Measurements from ENCODE around the gene ABLIM2.

The ABLIM2 gene

DNA sequence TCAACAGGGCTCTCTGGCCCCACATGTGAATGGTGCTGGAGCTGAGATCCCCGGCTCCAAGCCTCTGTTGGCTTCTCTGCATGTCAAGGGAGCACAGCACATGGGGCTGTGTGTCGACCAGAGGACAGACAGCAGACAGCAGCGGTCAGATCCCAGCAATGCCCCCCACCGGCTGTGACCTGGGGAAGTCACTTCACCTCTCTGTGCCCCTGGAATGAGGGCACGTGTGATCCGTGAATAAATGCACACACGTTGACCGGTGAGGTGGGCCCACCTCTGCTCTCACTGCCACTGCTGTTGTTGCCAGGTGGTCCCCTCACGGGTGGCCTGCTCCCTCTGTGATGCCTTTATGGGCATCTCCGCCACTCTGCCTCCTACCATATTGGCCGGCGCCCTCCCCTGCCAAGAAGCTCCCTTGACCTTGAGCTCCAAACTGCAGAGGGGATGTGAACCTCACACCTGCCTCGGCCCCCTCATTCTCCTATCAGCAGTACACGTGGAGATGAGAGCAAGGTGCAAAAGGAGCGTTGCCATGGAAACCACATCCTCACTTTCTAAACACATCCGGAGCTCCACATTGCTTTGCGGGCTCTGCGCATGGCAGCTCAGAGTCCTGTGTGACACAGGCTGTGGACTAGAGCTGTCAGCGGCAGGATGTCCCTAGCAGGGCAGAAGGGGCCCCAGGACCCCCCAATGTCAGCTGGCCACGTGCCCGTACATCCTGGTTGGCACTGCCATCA lies 75.4 kb downstream of the ABLIM2 start:
- Histone ChIP-seq H2AFZ (ENCODE audit: low read length, unreplicated experiment) (no peak overlapping the region), H3K79me2 (ENCODE audit: control insufficient read depth, insufficient read depth, low read length, unreplicated experiment) (no peaks in the 10 kb centered on the region), H3K27me3 (ENCODE audit: insufficient read depth, low read length) (peaks cover 47% of the 10 kb centered on the region), H3K36me3 (ENCODE audit: insufficient read depth, low read length) (no peaks in the 10 kb centered on the region), H3K4me1 (ENCODE audit: control insufficient read depth, insufficient read depth, low read length, unreplicated experiment) (peaks cover 6% of the 10 kb centered on the region), H3K27ac (ENCODE audit: low read depth, low read length) (no peak overlapping the region), H3K4me3 (ENCODE audit: low read depth, low read length) (no peak overlapping the region)

DNA sequence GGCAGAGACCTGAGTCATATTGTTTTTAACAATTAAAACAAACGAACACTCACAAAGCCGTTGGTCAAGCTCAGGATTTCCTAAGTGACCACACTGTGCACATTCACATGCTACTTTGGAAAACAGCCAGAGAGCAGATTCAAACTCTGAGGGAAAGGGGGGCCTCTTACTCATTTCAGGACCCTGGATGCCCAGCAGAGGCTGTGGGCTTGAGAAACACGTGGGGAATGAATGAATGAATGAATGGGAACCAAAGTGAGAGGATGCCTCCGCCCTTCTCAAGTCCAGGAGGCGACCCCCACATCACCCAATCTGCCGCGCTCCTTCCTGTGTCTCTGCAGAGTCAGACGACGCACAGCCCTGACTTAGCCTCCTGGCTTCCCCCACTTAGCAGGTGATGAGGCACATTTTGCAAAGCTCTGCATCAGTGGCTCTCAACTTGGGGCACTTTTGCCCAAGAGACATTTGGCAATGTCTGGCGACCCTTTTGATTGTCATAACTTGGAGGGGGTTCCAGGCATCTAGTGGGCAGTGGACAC lies 76.0 kb downstream of the ABLIM2 start:
- peaks cover 6% of the 10 kb centered on the region for H3K4me1 ChIP-seq (ENCODE audit: control insufficient read depth, insufficient read depth, low read length, unreplicated experiment)
- H2AFZ ChIP-seq (ENCODE audit: low read length, unreplicated experiment): no peak overlapping the region
- no peak overlapping the region for H3K27ac ChIP-seq (ENCODE audit: low read depth, low read length)
- H3K79me2 ChIP-seq (ENCODE audit: control insufficient read depth, insufficient read depth, low read length, unreplicated experiment): no peaks in the 10 kb centered on the region
- no peak overlapping the region for H3K4me3 ChIP-seq (ENCODE audit: low read depth, low read length)
- H3K27me3 ChIP-seq (ENCODE audit: insufficient read depth, low read length): peaks cover 47% of the 10 kb centered on the region
- H3K36me3 ChIP-seq (ENCODE audit: insufficient read depth, low read length): no peaks in the 10 kb centered on the region

DNA sequence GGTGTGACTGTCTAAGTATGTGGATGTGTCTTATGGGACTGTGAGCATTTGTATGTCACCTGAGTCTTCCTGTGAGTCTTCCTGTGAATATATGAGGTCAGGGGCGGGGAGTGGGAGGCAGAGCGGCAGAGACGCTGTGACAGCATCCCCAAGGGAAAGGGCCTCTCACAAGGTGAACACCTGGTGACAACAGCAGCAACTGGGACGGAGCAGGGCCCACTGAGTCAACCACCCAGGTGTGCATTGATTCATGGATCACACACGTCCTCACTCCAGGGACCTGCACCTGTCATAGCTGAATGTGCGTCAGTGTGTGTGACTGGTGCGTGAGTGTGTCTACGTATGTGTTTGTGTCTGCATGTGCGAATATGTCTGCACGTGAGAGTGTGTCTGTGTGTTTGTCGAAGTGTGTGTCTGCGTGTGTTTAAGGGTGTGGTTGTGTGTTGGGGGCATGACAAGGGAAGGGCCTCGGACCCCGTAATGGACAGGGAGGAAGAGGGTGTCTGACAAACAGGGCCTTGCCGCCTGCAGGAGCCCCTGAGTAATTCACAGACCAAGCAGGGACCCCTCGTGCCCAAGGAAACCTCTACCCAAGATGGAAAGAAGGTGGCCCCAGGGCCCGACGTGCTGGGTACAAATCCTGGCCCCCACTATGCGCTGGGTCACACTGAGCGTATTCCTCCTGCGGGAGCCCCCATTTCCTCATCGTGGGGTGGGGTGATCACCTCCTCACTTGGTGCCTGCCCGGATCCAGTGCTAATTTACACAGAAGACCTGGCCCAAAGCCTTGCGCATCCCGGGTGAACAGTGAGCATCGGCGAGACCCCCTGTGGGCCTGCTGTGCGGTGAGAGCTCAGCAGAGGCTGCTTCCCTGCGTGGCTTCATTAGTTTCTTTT lies 76.7 kb downstream of the ABLIM2 start:
- Histone ChIP-seq H3K4me1 (ENCODE audit: control insufficient read depth, insufficient read depth, low read length, unreplicated experiment) (peaks cover 6% of the 10 kb centered on the region), H2AFZ (ENCODE audit: low read length, unreplicated experiment) (no peak overlapping the region), H3K36me3 (ENCODE audit: insufficient read depth, low read length) (no peaks in the 10 kb centered on the region), H3K27me3 (ENCODE audit: insufficient read depth, low read length) (peaks cover 47% of the 10 kb centered on the region), H3K27ac (ENCODE audit: low read depth, low read length) (no peak overlapping the region), H3K4me3 (ENCODE audit: low read depth, low read length) (no peak overlapping the region), H3K79me2 (ENCODE audit: control insufficient read depth, insufficient read depth, low read length, unreplicated experiment) (no peaks in the 10 kb centered on the region)

DNA sequence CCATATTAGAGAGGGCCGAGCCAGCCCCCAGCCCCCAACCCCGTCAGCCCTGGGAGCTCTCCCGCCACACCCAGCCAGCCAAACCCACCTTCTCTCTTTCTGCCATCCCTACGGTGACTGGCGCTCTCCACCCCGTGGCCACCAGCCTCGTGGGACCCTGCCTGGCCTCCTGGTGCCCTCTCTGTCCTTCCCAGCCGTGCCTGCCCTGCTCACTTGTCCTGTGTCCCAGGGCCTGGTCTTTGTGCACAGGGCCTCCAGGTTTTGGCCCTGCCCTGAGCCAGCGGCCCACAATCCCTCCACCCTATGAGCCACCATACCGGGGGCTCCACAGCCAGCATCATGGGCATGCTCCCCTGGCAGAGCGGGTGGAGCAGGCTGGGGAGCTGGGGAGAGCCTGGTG lies 77.4 kb downstream of the ABLIM2 start:
- Histone ChIP-seq H3K27me3 (ENCODE audit: insufficient read depth, low read length) (peaks cover 49% of the 10 kb centered on the region), H3K27ac (ENCODE audit: low read depth, low read length) (no peak overlapping the region), H3K36me3 (ENCODE audit: insufficient read depth, low read length) (no peaks in the 10 kb centered on the region), H3K79me2 (ENCODE audit: control insufficient read depth, insufficient read depth, low read length, unreplicated experiment) (no peaks in the 10 kb centered on the region), H2AFZ (ENCODE audit: low read length, unreplicated experiment) (no peak overlapping the region), H3K4me3 (ENCODE audit: low read depth, low read length) (no peak overlapping the region), H3K4me1 (ENCODE audit: control insufficient read depth, insufficient read depth, low read length, unreplicated experiment) (peaks cover 6% of the 10 kb centered on the region)

DNA sequence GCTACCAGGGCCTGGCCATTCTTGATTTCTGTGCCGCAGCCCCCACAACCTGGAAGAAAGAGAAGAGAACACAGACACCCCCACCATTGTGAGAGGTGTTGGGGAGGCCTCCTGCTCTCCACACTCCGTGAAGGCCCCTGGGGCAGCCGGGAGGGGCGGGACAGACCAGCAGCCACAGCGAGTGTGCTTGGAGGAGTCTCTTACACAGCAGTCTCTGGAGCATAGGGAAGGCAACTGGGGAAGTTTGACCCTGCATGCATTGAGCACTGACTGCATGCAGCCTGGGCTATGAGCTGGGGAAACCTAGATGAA lies 77.9 kb downstream of the ABLIM2 start:
- H3K36me3 ChIP-seq (ENCODE audit: insufficient read depth, low read length): no peaks in the 10 kb centered on the region
- peaks cover 6% of the 10 kb centered on the region for H3K4me1 ChIP-seq (ENCODE audit: control insufficient read depth, insufficient read depth, low read length, unreplicated experiment)

DNA sequence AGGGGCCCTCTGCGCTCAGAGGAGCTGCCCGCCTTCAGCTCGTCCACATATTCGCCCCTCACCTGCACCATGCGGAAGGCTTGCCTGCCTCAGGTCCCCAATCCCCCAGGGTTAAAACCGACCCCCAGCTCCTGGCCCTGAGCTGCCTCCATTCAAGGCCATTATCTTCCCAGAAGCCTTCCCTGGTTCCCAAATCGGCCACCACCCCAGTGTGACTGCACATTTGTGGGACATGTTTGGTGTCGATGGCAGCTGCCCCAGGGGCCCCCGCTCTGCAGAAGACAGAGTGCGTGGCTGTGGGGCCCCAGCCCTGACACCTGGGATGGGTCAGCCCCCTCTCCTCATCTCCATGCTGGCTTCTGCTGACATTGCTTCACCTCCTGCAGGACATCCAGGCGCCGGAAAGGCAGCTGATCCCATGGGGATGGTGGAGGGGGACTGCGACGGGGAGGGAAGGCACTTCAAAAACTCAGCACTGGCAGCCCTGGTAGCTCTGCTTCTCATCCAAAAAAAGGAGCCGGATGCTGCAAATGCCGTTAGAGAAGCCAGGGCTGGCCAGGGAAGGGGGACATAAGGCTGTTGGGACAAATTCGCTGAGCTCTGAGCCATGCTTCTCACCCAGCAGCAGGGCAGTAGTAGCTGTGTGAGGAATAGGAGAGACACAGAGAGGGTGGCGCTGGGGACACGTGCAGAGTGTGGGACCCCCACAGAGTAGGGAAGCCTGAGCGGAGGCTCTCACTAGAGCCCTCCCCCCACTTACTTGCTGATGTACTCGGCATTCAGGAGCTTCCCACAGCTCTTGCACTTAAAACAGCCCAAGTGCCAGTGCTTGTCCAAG lies 78.5 kb downstream of the ABLIM2 start:
- H3K4me3 ChIP-seq (ENCODE audit: low read depth, low read length): no peak overlapping the region
- no peak overlapping the region for H3K27ac ChIP-seq (ENCODE audit: low read depth, low read length)
- H3K79me2 ChIP-seq (ENCODE audit: control insufficient read depth, insufficient read depth, low read length, unreplicated experiment): no peaks in the 10 kb centered on the region
- H3K27me3 ChIP-seq (ENCODE audit: insufficient read depth, low read length): peaks cover 58% of the 10 kb centered on the region
- no peaks in the 10 kb centered on the region for H3K36me3 ChIP-seq (ENCODE audit: insufficient read depth, low read length)
- H3K4me1 ChIP-seq (ENCODE audit: control insufficient read depth, insufficient read depth, low read length, unreplicated experiment): peaks cover 6% of the 10 kb centered on the region
- no peak overlapping the region for H2AFZ ChIP-seq (ENCODE audit: low read length, unreplicated experiment)

More for the DNA sequence above, 77.9 kb downstream of the ABLIM2 start:
- Histone ChIP-seq H2AFZ (ENCODE audit: low read length, unreplicated experiment) (no peak overlapping the region), H3K27me3 (ENCODE audit: insufficient read depth, low read length) (peaks cover 53% of the 10 kb centered on the region), H3K79me2 (ENCODE audit: control insufficient read depth, insufficient read depth, low read length, unreplicated experiment) (no peaks in the 10 kb centered on the region), H3K27ac (ENCODE audit: low read depth, low read length) (no peak overlapping the region), H3K4me3 (ENCODE audit: low read depth, low read length) (no peak overlapping the region)

DNA sequence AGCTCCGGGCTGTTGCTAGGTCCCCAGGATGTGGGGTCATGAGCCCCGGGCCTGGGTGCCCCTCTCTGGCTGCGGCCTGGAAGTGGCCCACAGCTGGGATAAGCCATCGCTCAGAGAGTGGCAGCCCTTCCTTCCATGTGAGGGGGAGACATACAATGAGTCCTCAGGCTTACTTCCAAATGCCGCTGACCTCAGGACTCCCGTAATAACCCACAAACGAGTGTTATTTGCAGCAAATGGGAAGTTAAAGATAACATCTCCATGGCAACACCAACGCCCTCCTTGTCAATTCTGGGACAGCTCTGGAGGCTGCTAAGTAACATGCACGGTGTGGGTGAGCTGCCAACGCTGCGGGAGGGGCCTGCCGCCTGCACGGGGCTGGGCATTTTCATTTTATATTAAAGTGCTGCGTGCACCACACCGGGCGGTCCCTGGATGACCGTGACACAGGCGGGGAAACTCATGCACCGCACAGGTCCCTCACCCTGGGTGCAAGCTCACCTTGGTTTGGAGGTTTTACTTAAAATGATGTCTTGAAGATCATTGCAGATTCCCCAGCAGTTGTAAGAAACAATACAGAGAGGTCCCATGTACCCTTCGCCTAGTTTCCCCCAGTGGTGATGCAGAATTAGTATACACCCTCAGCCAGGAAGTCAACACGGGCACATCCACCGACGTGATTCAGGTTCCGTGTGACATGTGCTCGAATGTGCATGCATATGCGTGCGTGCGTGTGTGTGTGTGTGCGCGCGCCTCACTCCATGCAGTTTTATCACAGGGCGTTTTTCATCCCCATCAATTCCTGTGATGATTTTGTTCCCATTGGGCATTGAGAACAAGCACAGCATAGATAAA lies 79.4 kb downstream of the ABLIM2 start:
- peaks cover 6% of the 10 kb centered on the region for H3K4me1 ChIP-seq (ENCODE audit: control insufficient read depth, insufficient read depth, low read length, unreplicated experiment)
- H2AFZ ChIP-seq (ENCODE audit: low read length, unreplicated experiment): no peak overlapping the region
- H3K27ac ChIP-seq (ENCODE audit: low read depth, low read length): no peak overlapping the region
- H3K27me3 ChIP-seq (ENCODE audit: insufficient read depth, low read length): peaks cover 57% of the 10 kb centered on the region
- no peaks in the 10 kb centered on the region for H3K79me2 ChIP-seq (ENCODE audit: control insufficient read depth, insufficient read depth, low read length, unreplicated experiment)
- H3K4me3 ChIP-seq (ENCODE audit: low read depth, low read length): no peak overlapping the region
- H3K36me3 ChIP-seq (ENCODE audit: insufficient read depth, low read length): no peaks in the 10 kb centered on the region

DNA sequence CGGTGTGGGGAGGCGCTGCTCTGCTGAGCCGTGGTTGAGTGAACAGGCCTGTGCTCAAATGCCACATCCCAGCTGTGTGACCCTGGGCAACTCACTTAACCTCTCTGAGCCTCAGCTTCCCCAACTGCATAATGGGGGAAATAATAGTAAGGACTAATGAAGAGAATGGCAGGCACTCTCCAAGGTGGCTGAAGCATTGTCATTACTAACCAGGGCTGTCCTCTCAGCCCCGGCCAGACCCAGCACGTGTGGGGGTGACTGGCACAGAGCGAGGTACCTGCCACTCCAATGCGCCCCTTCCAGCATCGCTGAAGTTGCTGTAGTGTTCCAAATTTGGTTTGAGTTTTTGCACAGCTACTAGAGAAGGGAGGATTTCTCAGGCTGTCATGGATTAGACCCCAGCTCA lies 80.0 kb downstream of the ABLIM2 start:
- no peak overlapping the region for H3K4me3 ChIP-seq (ENCODE audit: low read depth, low read length)
- H2AFZ ChIP-seq (ENCODE audit: low read length, unreplicated experiment): no peak overlapping the region
- H3K79me2 ChIP-seq (ENCODE audit: control insufficient read depth, insufficient read depth, low read length, unreplicated experiment): no peaks in the 10 kb centered on the region
- peaks cover 55% of the 10 kb centered on the region for H3K27me3 ChIP-seq (ENCODE audit: insufficient read depth, low read length)
- no peaks in the 10 kb centered on the region for H3K36me3 ChIP-seq (ENCODE audit: insufficient read depth, low read length)
- no peak overlapping the region for H3K27ac ChIP-seq (ENCODE audit: low read depth, low read length)
- peaks cover 6% of the 10 kb centered on the region for H3K4me1 ChIP-seq (ENCODE audit: control insufficient read depth, insufficient read depth, low read length, unreplicated experiment)

DNA sequence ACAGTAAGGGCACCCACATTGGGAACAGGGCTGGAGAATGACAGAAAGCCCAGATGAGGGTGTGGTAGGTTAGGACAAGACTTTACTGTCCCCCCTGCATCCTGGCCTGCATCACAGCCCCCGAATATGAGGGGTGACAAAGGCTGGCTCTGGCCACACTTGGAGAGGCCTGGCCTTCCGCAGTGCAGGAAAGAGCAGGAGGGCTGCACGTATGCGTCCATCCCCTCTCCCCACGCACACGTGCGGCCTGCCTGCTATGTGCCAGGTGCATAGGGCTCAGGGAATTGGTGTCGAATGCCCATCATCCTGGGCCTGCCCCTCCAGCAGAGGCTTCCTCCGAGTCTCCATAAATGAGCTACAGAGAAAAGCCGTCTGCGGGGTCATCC lies 80.5 kb downstream of the ABLIM2 start:
- Histone ChIP-seq H3K79me2 (ENCODE audit: control insufficient read depth, insufficient read depth, low read length, unreplicated experiment) (no peaks in the 10 kb centered on the region), H2AFZ (ENCODE audit: low read length, unreplicated experiment) (no peak overlapping the region), H3K27ac (ENCODE audit: low read depth, low read length) (no peak overlapping the region), H3K4me1 (ENCODE audit: control insufficient read depth, insufficient read depth, low read length, unreplicated experiment) (peaks cover 6% of the 10 kb centered on the region), H3K36me3 (ENCODE audit: insufficient read depth, low read length) (no peaks in the 10 kb centered on the region), H3K27me3 (ENCODE audit: insufficient read depth, low read length) (peaks cover 55% of the 10 kb centered on the region), H3K4me3 (ENCODE audit: low read depth, low read length) (no peak overlapping the region)

All from ACC112 (cell line).